IPS-18a (cell line): ENCODE results near the gene CD79A.
A peak's percentile ranks its signal among the peaks of the same experiment; 100 is the strongest.
"Not testable (repeated sequence)": the region's sequence is repeated elsewhere in the genome, so short reads cannot be mapped to it uniquely, and the experiment has no call there.

Experiments
- H3K27ac ChIP-seq: one replicate; pipeline ENCODE4 v1.5.1; 2013; ENCODE audit warnings: low read length
- H3K27me3 ChIP-seq: one replicate; pipeline ENCODE4 v1.6.1; 2013; ENCODE audit warnings: mild to moderate bottlenecking, low read length; ENCODE audit not compliant: control insufficient read depth, insufficient read depth
- H3K36me3 ChIP-seq: one replicate; pipeline ENCODE4 v1.6.1; 2013; ENCODE audit warnings: low read depth, low read length; ENCODE audit not compliant: control insufficient read depth
- H3K4me1 ChIP-seq: one replicate; pipeline ENCODE4 v1.6.1; 2013; ENCODE audit warnings: low read depth, low read length; ENCODE audit not compliant: control insufficient read depth
- H3K4me3 ChIP-seq: one replicate; pipeline ENCODE4 v1.5.1; 2013; ENCODE audit warnings: low read length
- H3K9ac ChIP-seq: one replicate; pipeline ENCODE4 v1.6.1; 2013; ENCODE audit warnings: mild to moderate bottlenecking, low read length, moderate library complexity
- H3K9me3 ChIP-seq: one replicate; pipeline ENCODE4 v1.6.1; 2013; ENCODE audit warnings: low read depth, low read length; ENCODE audit not compliant: control insufficient read depth

The CD79A gene

GRCh38 chr19:41866284-41866683 is 10.8 kb upstream of the CD79A start:
- H3K36me3 ChIP-seq: peaks cover 94% of the 10 kb centered on the region
- H3K4me3 ChIP-seq: no peak overlapping the region
- H3K9me3 ChIP-seq: no peaks in the 10 kb centered on the region
- H3K27ac ChIP-seq: peak overlapping the region; percentile 19
- H3K9ac ChIP-seq: no peak overlapping the region
- peaks cover 11% of the 10 kb centered on the region for H3K4me1 ChIP-seq
- H3K27me3 ChIP-seq: no peaks in the 10 kb centered on the region

GRCh38 chr19:41868120-41868988 is 8.7 kb upstream of the CD79A start:
- H3K4me3 ChIP-seq: no peak overlapping the region
- H3K27ac ChIP-seq: no peak overlapping the region
- H3K9ac ChIP-seq: peak overlapping the region; percentile 39

GRCh38 chr19:41868989-41869300 is 8.1 kb upstream of the CD79A start:
- Histone ChIP-seq H3K9me3 (no peaks in the 10 kb centered on the region), H3K4me1 (no peaks in the 10 kb centered on the region), H3K4me3 (no peak overlapping the region), H3K27me3 (no peaks in the 10 kb centered on the region), H3K36me3 (peaks cover 75% of the 10 kb centered on the region), H3K9ac (no peak overlapping the region), H3K27ac (no peak overlapping the region)

More at GRCh38 chr19:41868120-41868988, 8.7 kb upstream of the CD79A start:
- Histone ChIP-seq H3K9me3 (no peaks in the 10 kb centered on the region), H3K4me1 (no peaks in the 10 kb centered on the region), H3K36me3 (peaks cover 79% of the 10 kb centered on the region), H3K27me3 (no peaks in the 10 kb centered on the region)

GRCh38 chr19:41869374-41869955 is 7.6 kb upstream of the CD79A start:
- H3K4me3 ChIP-seq: no peak overlapping the region
- H3K27ac ChIP-seq: no peak overlapping the region
- no peaks in the 10 kb centered on the region for H3K4me1 ChIP-seq
- H3K9me3 ChIP-seq: no peaks in the 10 kb centered on the region
- H3K9ac ChIP-seq: no peak overlapping the region
- H3K27me3 ChIP-seq: no peaks in the 10 kb centered on the region
- peaks cover 69% of the 10 kb centered on the region for H3K36me3 ChIP-seq

- Histone ChIP-seq H3K4me3 (no peak overlapping the region), H3K4me1 (no peaks in the 10 kb centered on the region), H3K9ac (no peak overlapping the region), H3K27me3 (no peaks in the 10 kb centered on the region), H3K9me3 (no peaks in the 10 kb centered on the region), H3K36me3 (peaks cover 60% of the 10 kb centered on the region), H3K27ac (no peak overlapping the region)
Measured at GRCh38 chr19:41870401-41870873, 6.6 kb upstream of the CD79A start.

GRCh38 chr19:41871573-41872383 is 5.3 kb upstream of the CD79A start:
- Histone ChIP-seq H3K4me3 (no peak overlapping the region), H3K9ac (no peak overlapping the region), H3K27ac (no peak overlapping the region), H3K36me3 (peaks cover 50% of the 10 kb centered on the region), H3K4me1 (no peaks in the 10 kb centered on the region), H3K9me3 (no peaks in the 10 kb centered on the region), H3K27me3 (no peaks in the 10 kb centered on the region)

- no peak overlapping the region for H3K9ac ChIP-seq
- H3K4me1 ChIP-seq: no peaks in the 10 kb centered on the region
- H3K36me3 ChIP-seq: peaks cover 44% of the 10 kb centered on the region
- H3K27me3 ChIP-seq: no peaks in the 10 kb centered on the region
- no peaks in the 10 kb centered on the region for H3K9me3 ChIP-seq
- H3K4me3 ChIP-seq: no peak overlapping the region
- no peak overlapping the region for H3K27ac ChIP-seq
Measured at GRCh38 chr19:41872384-41872774, 4.7 kb upstream of the CD79A start.

GRCh38 chr19:41872775-41873647 is 4.1 kb upstream of the CD79A start:
- Histone ChIP-seq H3K9ac (no peak overlapping the region), H3K4me1 (no peaks in the 10 kb centered on the region), H3K9me3 (no peaks in the 10 kb centered on the region), H3K36me3 (peaks cover 38% of the 10 kb centered on the region), H3K27ac (no peak overlapping the region), H3K4me3 (no peak overlapping the region), H3K27me3 (no peaks in the 10 kb centered on the region)

GRCh38 chr19:41875973-41876372 is 1.1 kb upstream of the CD79A start:
- H3K27ac ChIP-seq, H3K9ac ChIP-seq, H3K4me3 ChIP-seq, H3K4me1 ChIP-seq, H3K9me3 ChIP-seq, H3K36me3 ChIP-seq, H3K27me3 ChIP-seq: not testable (repeated sequence)

GRCh38 chr19:41877916-41878905 is 1.1 kb downstream of the CD79A start:
- H3K27ac ChIP-seq: no peak overlapping the region
- no peak overlapping the region for H3K4me3 ChIP-seq
- no peaks in the 10 kb centered on the region for H3K9me3 ChIP-seq
- H3K4me1 ChIP-seq: no peaks in the 10 kb centered on the region
- no peaks in the 10 kb centered on the region for H3K36me3 ChIP-seq
- no peak overlapping the region for H3K9ac ChIP-seq
- peaks cover 26% of the 10 kb centered on the region for H3K27me3 ChIP-seq
